Kidney capillary endothelial cell (primary cell): ENCODE measurements around the gene GPR139.
A peak's percentile ranks its signal among the peaks of the same experiment; 100 is the strongest.

Source experiments
- DNase-seq: peaks from one replicate; pipeline ENCODE4 v3.0.0-alpha.2; 2018; ENCODE audit warnings: low spot score

Gene GPR139

GRCh38 chr16:20053336-20053735 lies 20.4 kb downstream of the GPR139 start:
- DNase-seq = no peak

GRCh38 chr16:20051611-20052010 lies 22.1 kb downstream of the GPR139 start:
- no peak for DNase-seq

DNA sequence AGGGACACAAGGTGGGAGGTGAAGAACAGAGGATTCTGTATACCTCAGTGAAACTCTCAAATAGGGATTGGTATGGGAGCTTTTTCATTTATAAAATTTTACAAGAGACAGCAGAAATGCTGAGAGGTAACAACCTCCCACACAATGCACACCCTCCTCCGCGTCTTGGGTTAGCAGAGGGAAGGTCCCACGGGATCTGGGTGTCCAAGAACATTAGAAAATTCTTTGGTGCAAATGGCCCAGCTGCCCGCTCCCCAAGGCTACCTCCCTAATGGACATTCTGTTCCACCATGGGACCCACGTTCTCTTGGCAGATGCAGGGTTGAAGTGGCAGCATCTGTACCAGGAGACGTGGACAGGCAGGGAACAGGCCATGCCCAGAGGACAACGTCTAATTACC lies 22.5 kb downstream of the GPR139 start:
- no peak for DNase-seq

GRCh38 chr16:20049831-20050230 lies 23.9 kb downstream of the GPR139 start:
- no peak for DNase-seq

DNA sequence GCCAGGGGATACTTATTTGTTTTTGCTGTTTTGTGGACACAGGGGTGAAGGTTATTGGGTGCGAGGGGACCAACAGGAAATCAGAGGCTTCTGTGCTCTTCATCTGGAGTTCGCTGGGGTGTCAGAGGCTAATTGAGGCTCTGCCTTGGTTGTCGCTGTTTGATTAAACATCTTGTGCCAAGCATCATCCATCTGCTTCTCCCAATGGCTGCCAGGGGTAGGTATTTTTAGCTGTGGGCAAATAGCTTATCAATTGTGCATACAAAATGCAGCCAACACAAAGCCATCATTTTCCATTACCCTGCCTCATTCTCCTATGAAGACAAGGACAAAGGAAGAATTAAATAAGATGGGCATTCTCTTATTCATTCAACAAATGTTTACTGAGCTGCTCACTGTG lies 27.8 kb downstream of the GPR139 start:
- no peak for DNase-seq

GRCh38 chr16:20042848-20043247 lies 30.8 kb downstream of the GPR139 start:
- DNase-seq = no peak

DNA sequence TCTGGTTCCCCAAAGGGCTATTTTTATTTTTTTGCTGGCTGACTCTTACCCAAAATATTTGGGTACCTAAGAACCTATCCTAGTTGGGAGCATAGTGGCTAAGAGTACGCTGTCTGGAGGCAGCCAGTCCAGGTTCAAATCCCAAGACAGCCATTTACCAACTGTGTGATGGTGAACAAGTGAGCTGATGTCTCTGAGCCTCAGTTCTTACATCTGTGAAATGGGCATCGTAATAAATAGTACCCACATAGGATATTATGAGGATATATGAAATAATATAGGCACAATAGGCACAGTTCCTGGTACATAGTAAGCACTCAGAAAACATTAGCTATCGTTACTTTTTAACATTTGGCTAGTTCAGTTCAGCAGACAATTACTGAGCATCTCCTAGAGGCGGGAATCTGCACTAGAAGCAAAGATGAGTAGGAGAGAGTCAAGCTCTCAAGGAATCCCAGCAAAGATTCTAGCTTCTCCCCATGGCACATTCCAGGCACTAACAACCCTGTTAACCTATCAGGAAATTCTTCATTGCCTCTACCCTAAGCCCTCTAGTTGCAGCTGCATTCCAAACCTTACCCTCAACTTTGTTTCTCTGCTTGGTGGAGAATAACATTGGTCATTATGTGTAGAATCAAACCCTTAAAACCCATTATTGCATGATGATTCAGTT lies 31.6 kb downstream of the GPR139 start:
- no peak for DNase-seq

GRCh38 chr16:20040011-20040410 lies 33.7 kb downstream of the GPR139 start:
- DNase-seq = no peak

DNA sequence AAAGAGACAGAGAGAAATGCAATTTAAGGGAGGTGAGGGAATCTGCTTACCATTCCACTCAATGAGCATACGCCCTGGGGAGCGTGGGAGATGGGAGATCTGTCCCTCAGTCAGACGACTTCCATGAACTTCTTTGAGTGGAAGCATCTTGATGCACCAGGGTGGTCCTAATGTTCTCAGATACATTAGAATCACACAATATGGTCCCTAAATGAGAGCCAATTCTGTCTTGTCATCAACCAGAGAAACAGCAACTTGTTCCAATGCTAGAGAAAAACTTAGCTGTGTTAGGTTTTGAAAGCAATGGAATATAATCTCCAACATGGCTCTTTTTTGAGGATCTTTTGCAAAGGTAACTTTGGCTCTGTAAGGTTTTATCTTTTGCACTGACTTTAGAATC lies 44.1 kb downstream of the GPR139 start:
- DNase-seq = no peak

DNA sequence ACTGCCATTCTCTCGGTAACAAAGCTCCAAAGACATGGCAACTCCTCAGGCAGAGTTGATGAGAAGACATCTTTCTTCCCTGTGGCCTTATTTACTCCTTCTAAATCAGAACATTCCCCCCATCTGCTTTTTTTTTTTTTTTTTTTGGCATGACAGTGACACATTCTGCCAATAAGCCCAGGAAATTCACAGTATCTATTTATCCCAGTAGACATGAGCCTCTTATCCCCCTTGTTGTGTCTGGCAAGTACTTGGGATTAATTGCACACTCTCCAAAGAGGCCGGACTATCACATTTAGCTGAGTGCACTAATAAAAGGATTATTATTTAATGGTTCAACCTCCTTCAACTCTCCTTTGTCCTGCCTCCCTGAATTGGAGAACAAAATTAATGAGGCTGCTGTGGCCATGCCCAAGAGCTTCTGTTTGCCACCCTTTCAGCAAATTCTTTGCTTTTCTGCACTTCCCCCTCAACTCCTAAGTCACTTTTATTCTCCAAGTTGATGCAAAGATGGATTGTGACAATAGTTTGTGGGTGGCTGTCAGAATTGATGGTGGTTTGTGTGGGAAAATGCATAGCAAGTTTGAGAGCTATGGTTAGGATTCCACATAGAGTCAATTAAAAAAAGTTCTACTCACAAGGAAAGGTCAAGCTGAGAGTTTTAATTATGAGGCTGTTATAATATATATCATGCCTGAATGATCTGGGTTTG lies 47.2 kb downstream of the GPR139 start:
- no peak for DNase-seq

- DNase-seq = peak; percentile 9
Measured at GRCh38 chr16:20023190-20023589, 50.5 kb downstream of the GPR139 start.

DNA sequence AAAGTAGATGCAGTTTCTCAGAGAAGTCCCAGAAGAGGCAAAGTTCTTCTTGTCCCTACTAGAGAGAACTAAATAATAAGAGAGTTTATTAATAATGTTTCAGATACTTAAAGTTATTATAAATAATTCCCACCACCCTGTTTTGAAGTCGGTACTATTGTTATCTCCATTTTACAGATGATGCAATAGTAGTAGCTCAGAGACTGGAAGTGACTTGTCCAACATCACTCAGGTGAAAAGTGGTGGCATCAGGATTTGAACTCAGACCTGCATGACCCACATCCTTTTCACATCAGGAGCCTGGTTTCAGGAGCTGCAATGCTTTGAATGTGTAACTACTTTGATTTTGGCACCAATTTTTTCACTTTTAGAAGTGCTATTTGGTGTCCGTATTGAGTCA lies 52.7 kb downstream of the GPR139 start:
- no peak for DNase-seq

GRCh38 chr16:20020083-20020482 lies 53.6 kb downstream of the GPR139 start:
- DNase-seq = no peak

DNA sequence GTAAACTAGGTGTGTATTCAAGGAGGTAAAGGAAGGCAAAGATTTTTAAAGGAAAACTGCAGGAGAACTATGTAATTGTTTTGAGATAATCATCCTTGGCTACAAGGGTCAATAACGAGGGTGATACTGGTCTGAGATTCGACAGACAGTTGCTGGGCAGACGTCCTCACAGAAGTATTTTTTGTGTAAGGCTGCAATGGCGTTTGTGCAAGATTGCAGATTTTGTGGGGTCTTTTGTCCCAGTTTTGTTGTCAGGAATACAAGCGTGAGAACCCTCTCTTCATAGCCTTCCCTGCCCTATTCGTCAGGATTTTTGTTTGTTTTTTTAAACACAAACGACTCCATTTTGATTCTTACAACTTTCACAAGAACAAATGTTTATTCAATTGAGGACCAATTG lies 57.5 kb downstream of the GPR139 start:
- DNase-seq = no peak

DNA sequence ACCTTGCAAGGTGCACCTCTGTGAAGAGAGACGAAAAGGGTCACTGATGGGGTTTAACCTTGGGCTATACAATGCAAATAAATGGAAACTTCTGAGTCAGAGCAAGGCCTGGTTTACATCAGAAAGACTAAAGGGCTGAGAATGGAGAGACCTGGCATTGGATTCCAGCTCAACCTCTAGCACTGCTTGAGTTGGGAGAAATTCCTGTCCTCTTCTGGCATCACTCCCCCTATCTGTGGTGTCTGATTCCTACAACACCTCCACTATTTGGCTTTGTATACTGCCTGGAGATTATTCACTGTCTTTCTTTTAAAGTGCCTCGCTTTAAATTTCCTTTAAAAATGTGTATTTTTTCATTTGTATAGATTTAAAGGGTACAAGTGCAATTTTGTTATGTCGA lies 68.8 kb downstream of the GPR139 start:
- DNase-seq = no peak

- no peak for DNase-seq
Measured at GRCh38 chr16:20002936-20003335, 70.8 kb downstream of the GPR139 start.

DNA sequence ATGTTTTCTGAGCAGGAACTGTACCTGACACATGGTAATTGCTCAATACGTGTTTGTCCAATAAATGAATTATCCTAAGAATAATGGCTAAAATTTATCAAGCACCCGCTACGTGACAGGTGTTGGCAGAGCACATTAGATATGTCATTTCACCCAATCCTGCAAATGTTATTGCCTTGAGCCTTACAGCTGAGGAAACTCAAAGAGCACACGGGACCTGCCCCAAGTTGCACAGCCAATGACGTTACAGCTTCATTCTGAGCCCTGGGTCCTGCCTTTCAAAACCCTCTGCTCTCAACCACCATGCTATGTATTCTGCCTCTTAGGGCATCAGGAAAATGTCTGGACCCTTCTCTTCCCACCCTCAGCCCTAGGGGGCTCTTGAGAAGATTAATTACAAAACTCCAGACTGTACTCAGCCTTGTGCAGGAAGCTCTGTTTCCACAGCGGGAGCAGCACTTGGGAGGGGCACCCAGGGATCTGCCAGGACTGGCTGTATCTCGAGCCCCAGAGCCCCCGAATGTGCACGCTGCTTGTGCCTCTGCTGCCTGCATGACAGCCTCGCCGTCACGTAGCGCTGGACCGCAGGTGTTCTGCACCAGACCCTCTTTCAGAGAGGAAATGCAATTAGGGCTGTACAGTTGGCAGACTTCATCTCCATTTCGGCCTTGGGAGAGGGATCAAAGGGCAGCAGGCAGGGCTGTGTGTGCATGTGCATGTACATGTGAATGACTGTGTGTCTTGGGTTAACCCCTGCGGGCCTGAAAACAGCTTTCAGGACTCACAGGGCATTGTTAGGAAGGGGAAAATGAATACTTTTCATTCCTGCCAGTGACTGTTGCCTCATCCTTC lies 71.6 kb downstream of the GPR139 start:
- no peak for DNase-seq

DNA sequence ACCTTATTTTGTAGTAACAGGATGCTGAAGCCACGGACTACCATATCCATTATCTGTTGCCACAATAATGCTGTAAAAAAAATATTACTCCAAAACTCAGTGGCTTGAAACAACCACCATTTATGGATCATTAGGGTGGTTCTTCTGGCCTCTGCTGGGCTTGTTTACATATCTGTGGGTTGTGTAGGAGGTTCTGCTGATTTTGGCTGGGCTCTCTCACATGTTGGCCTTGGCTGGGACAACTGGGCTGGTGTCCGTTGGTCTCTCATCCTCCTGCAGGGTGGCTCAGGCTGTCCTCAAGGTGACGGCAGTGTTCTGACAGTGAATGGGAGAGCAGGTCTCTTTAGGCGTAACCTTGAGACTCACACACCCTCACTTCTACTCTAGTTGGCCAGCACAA lies 76.0 kb downstream of the GPR139 start:
- DNase-seq = no peak

DNA sequence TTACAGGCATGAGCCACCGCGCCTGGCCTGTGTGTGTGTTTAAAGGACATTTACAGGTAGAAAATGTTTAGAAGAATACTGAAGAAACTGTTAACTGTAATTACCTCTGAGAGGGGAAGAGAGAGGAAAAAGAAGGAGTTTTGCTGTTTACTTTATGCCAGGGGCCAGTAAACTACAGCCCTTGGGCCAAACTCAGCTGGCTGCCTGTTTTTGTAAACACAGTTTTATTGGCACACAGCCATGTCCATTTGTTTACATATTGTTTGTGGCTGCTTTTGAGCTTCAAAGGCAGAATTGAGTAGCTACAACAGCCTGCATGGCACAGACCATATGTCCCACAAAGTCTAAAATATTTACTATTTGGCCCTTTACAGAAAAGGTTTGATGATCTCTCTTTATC lies 76.4 kb downstream of the GPR139 start:
- DNase-seq = no peak

- DNase-seq = no peak
Measured at GRCh38 chr16:19994466-19995170, 79.1 kb downstream of the GPR139 start.

GRCh38 chr16:19991614-19992013 lies 82.1 kb downstream of the GPR139 start:
- no peak for DNase-seq

DNA sequence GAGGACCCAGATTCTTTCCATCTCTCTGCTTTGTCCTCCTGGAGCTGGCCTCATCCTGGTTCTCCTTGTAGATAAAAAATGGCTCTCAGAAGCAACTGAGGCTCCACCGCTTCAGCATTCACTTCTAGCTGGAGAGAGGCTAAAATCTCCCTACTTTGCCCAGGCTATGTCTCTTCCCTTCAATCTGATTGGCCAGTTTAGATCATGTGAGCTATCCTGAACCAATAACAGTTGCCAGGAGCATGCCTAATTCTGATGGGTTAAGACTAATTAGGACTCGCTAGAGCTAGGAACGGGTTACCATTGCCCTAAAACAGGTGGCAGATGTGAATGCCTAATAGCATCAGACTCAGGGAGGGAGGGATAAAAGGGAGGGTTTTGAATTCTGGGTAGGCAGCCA lies 89.6 kb downstream of the GPR139 start:
- no peak for DNase-seq
